HG02852 (cell line): ENCODE measurements around the gene SPTAN1.
A peak's percentile ranks its signal among the peaks of the same experiment; 100 is the strongest.
"Not testable (repeated sequence)": the region's sequence is repeated elsewhere in the genome, so short reads cannot be mapped to it uniquely, and the experiment has no call there.

Source experiments
- ATAC-seq: cut with Tn5 transposase; IDR thresholded peaks from one replicate; pipeline ENCODE4 v1.9.1; 2021; ENCODE audit warnings: mild to moderate bottlenecking, moderate library complexity; ENCODE audit not compliant: unreplicated experiment

Gene SPTAN1

DNA sequence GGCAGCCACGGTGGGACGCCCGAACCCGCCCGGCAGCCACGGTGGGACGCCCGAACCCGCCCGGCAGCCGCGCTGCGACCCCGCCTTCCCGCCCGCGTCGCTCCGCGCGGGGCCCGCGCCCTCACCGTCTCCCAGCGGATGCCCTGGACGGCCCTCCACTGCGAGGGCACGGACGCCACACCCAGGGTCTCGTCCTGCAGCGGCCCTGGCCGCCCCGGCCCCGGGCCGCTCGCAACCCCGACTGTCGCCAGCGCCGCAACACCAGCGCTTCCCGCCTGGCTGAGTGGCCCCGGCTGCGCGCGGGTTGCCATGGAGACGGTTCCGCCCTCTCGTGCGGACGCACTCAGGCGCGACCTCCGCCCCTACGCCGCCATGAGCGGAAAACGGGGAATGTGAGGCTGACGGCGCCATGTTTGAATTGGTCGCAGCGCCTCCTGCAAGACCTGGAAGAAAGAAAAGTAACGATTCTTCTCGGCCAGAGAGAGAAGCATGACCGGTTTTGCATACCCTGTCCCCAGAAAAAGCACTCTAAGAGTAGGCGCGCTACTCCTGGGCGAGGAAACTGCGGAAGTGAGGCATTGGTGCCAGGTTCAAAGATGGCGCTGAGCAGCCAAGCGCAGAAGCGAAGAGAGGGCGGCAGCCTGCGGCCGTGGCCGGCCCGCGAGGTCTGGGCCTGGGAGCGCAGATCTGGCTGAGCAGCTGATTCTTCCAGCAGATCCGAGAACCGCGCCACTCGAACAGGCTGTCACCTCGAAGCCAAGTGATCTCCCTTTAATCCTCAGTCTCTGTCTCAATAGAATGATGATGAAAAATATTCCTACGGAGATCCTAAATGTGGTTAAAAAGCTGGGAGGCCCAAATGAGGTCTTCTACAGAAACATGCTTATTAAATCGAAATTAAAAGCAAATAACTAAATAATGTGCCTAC, 104.3 kb downstream of the SPTAN1 start, which contains the start of gene DYNC2I2:
DYNC2I2 (minus strand) TSS at position 432 of the 928 bp plus-strand sequence; CDS start at position 311, 121 bp downstream.
- ATAC-seq = peak; percentile 63

GRCh38 chr9:128657344-128657704, 104.9 kb downstream of the SPTAN1 start:
- no peak for ATAC-seq

- no peak for ATAC-seq
Observed at GRCh38 chr9:128657796-128658195, 105.4 kb downstream of the SPTAN1 start.

DNA sequence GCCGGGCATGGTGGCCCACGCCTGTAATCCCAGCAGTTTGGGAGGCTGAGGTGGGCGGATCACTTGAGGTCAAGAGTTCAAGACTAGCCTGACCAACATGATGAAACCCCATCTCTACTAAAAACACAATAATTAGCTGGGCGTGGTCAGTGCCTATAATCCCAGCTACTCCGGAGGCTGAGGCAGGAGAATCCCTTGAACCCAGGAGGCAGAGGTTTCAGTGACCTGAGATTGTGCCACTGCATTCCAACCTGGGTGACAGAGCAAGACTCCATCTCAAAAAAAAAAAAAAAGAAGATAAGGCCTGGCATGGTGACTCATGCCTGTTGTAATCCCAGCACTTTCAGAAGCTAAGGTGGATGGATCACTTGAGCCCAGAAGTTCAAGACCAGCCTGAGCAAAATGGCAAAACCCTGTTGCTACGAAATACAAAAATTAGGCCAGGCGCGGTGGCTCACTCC, 114.1 kb downstream of the SPTAN1 start:
- not testable (repeated sequence) for ATAC-seq

GRCh38 chr9:128669786-128670185, 117.4 kb downstream of the SPTAN1 start:
- ATAC-seq = no peak

DNA sequence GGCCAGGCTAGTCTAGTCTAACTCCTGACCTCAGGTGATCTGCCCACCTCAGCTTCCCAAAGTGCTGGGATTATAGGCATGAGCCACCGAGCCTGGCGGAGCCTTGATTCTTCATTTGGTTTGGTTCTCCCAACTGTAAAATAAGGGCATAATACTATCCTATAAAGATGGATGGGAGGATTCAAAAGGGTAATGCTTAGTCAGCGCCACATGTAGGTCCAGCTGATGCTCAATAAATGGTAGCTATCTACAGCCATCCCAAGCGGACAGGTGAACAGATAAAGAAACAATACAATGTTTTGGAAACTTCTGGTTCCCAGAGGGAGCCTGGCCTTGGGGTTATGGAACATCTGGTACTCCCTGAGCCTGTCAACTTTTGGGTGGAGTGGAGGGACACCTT, 123.0 kb downstream of the SPTAN1 start:
- no peak for ATAC-seq

DNA sequence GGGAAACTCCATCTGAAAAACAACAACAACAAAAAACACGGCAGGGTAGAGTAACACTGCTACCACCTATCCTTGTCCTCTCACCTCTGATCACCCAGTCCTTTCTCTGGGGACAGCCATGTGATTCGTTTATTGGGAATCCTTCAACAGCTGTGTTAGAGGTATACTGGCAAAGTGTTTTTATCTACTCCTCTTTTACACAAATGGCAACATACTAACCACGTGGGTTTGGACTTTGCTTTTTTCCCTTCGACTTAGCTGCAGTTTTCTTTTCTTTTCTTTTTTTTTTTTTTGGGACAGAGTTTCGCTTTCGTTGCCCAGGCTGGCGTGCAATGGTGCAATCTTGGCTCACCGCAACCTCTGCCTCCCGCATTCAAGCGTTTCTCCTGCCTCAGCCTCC, 125.4 kb downstream of the SPTAN1 start:
- ATAC-seq = no peak
